ENCODE data around the gene STARD5. TPM values are rescaled to one million over a fixed set of nuclear protein-coding genes. Genes with fewer than 3 reads are reported as not detected.

Gene STARD5
- total and polyA plus RNA-seq, 2 of the 4 experiments (the other 2 are of a cell fraction) = 5.0 to 22.8 TPM

GRCh38 chr15:81293728-81294515 is 30.0 kb downstream of the STARD5 start:
- H3K4ac ChIP-seq (ENCODE audit: low read depth, low read length) = no peak overlapping the region
- no peaks in the 10 kb centered on the region for H3K27me3 ChIP-seq (ENCODE audit: control insufficient read depth, insufficient read depth, low read length)
- ATAC-seq (ENCODE audit: low read depth) (no peak), DNase-seq (no peak)
- H3K9me1 ChIP-seq (ENCODE audit: insufficient read depth, low read length) = peaks cover 15% of the 10 kb centered on the region
- H4K91ac ChIP-seq (ENCODE audit: insufficient read depth, low read depth, low read length) = no peak overlapping the region
- no peaks in the 10 kb centered on the region for H4K20me1 ChIP-seq (ENCODE audit: insufficient read depth, low read length)
- no peak for TF ChIP-seq USF2 (IDR thresholded peaks at IDR 0.05; ENCODE audit: low read depth, low read length)
- TF ChIP-seq RCOR1 (IDR thresholded peaks at IDR 0.05; ENCODE audit: insufficient replicate concordance, low read length) = no peak
- TF ChIP-seq CHD1 (IDR thresholded peaks at IDR 0.05; ENCODE audit: low read depth, low read length) = no peak
- TF ChIP-seq CTCF (conservative IDR thresholded peaks at IDR 0.05; ENCODE audit: low read depth, low read length) = no peak
- TF ChIP-seq ELK1 (IDR thresholded peaks at IDR 0.05; ENCODE audit: borderline replicate concordance, low read depth, low read length) = no peak
- no peak for TF ChIP-seq CEBPB (IDR thresholded peaks at IDR 0.05; ENCODE audit: low read depth, low read length)
- no peak for TF ChIP-seq MAZ (IDR thresholded peaks at IDR 0.05; ENCODE audit: borderline replicate concordance, low read depth, low read length)
- TF ChIP-seq BHLHE40 (IDR thresholded peaks at IDR 0.05; ENCODE audit: low read depth, low read length) = no peak
- no peak for TF ChIP-seq RFX5 (IDR thresholded peaks at IDR 0.05; ENCODE audit: low read depth, low read length)
- TF ChIP-seq RAD21 (IDR thresholded peaks at IDR 0.05; ENCODE audit: low read length) = no peak
- TF ChIP-seq POLR2A (IDR thresholded peaks at IDR 0.05; ENCODE audit: low read depth, low read length) = no peak
- TF ChIP-seq FOS (IDR thresholded peaks at IDR 0.05; ENCODE audit: low read depth, low read length) = no peak
- TF ChIP-seq MXI1 (IDR thresholded peaks at IDR 0.05; ENCODE audit: borderline replicate concordance, low read depth, low read length) = no peak
- TF ChIP-seq NFE2L2 (IDR thresholded peaks at IDR 0.05; ENCODE audit: low read depth, low read length) = no peak
- TF ChIP-seq SMC3 (IDR thresholded peaks at IDR 0.05; ENCODE audit: low read depth, low read length) = no peak
- TF ChIP-seq MAFK (IDR thresholded peaks at IDR 0.05; ENCODE audit: low read depth, low read length) = no peak
- ChIA-PET CTCF (no interaction called here), POLR2A (ENCODE audit: unreplicated experiment) (no interaction called here)
- no peak overlapping the region for H2AK9ac ChIP-seq (replicated peaks; ENCODE audit: low read depth, low read length, poor library complexity)
- H3K18ac ChIP-seq (ENCODE audit: low read depth, low read length) = no peak overlapping the region
- 100% methylated on average over 1 of the region's 9 CpGs; no CpG with 5 or more reads in 1 of the 2 experiments for WGBS, 2 experiments (ENCODE audit: extremely low coverage in 2 of 2, insufficient read length in 1 of 2)
- no peak overlapping the region for H2BK15ac ChIP-seq (ENCODE audit: low read depth, low read length)
- no peaks in the 10 kb centered on the region for H3K9me3 ChIP-seq (ENCODE audit: control insufficient read depth, insufficient read depth, low read length)
- dilution Hi-C loops (cut with HindIII; ENCODE audit: low sequenced_read_pairs, unreplicated experiment) (no loop called here), intact Hi-C loops (cut with micrococcal nuclease) (no loop called here), in situ Hi-C loops (cut with MboI; ENCODE audit: low sequenced_read_pairs) (no loop called here)
- H3K79me1 ChIP-seq (ENCODE audit: low read depth in 1 of 2, low read length in 2 of 2) = no peaks in the 10 kb centered on the region
- no peak overlapping the region for H2AFZ ChIP-seq (replicated peaks; ENCODE audit: low read length, poor library complexity)
- H2AK5ac ChIP-seq (ENCODE audit: low read depth, low read length) = no peak overlapping the region
- no peak overlapping the region for H2BK120ac ChIP-seq (ENCODE audit: low read depth, low read length)
- no peak overlapping the region for H3K23ac ChIP-seq (ENCODE audit: low read depth, low read length)
- H2BK5ac ChIP-seq (ENCODE audit: low read depth, low read length, poor library complexity, severe bottlenecking) = no peak overlapping the region
- no peak overlapping the region for H4K5ac ChIP-seq (ENCODE audit: low read depth, low read length)
- no peak overlapping the region for H3K14ac ChIP-seq (replicated peaks; ENCODE audit: low read depth, low read length)
- H3K56ac ChIP-seq (ENCODE audit: extremely low read depth, insufficient read depth, low read length) = no peak overlapping the region
- no peaks in the 10 kb centered on the region for H3K4me1 ChIP-seq (ENCODE audit: control insufficient read depth, insufficient read depth, low read length)
- no TSS peak for BruUV-seq (replicated peaks)
- peaks cover 13% of the 10 kb centered on the region; the same call in 1 of the 2 replicates for H3K36me3 ChIP-seq (ENCODE audit: control insufficient read depth, insufficient read depth, low read length)
- no peak overlapping the region for H4K8ac ChIP-seq (ENCODE audit: low read depth in 2 of 2, low read length in 2 of 2)
- H2BK20ac ChIP-seq (ENCODE audit: low read depth, low read length) = no peak overlapping the region
- no peak overlapping the region for H3K4me2 ChIP-seq (ENCODE audit: low read depth, low read length)
- no peak overlapping the region for H3K9ac ChIP-seq (ENCODE audit: low read depth, low read length)
- no peak overlapping the region for H3K27ac ChIP-seq (ENCODE audit: insufficient read depth, low read length)
- no peak overlapping the region for H3K4me3 ChIP-seq (ENCODE audit: insufficient read depth, low read depth, low read length)

Data from IMR-90 (cell line).